B cell (primary cell): ENCODE measurements around the gene GJC3.

Source experiments
- CTCF ChIP-seq: fragments of 200-600 bp; IDR thresholded peaks from one replicate; pipeline ENCODE4 v1.8.0; 2022; ENCODE audit warnings: antibody characterized with exemption, mild to moderate bottlenecking
- EZH2 ChIP-seq: IDR thresholded peaks from 2 replicates; pipeline ENCODE4 v1.6.1; 2012; ENCODE audit warnings: borderline replicate concordance, low read depth, mild to moderate bottlenecking, moderate library complexity, low read length; ENCODE audit not compliant: insufficient read depth, poor library complexity, severe bottlenecking

- TF ChIP-seq CTCF = no peak
- TF ChIP-seq EZH2 = no peak
These were observed 47.2 kb upstream of the GJC3 start for GRCh38 chr7:99976626-99977025.
